Measurements from ENCODE around the gene CPNE5.
A peak's percentile ranks its signal among the peaks of the same experiment; 100 is the strongest.

CPNE5 gene

DNA sequence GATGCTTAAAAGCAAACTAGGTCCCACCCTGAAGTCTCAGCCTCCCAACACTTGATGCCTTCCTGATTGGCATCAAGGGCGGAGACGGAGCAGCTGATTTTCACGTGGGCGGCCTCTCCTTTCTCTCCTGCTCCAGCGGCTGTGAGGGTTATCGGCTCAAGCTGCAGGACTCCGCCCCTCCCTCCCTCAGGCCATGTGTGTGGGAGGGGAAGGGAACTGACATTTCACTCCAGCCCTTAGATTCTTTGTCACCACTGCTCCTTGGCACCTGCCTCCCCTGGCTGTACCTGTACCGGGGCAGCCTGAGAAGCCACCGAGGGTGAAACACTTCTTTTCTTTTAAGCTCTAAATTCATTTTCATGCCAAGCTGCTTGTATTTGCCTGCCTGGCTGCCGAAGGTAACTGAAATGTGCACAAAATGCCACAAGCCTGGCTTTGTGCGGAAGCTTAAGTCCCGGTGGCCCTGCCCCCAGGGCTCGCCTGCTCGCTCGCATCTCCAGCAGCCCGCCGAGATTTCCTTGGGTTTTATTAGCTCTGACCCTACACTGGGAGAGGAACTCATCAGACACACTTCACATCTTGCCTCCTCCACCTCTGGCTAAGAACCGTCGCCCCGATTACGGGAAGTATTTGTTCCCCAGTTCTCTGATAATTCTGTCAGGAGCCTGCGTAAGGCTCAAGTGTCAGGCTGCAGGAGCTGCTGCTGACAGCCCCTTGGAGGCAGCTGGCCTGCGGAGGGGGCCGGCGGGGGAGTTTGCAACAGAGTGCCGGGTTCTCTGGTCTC is 9.6 kb upstream of the CPNE5 start:
- no peak overlapping the region for H3K27ac Mint-ChIP-seq
- peaks cover 4% of the 10 kb centered on the region for H3K27me3 Mint-ChIP-seq (ENCODE audit: low read depth)
- no peak overlapping the region for H3K4me3 Mint-ChIP-seq
- peaks cover 20% of the 10 kb centered on the region for H3K36me3 Mint-ChIP-seq (ENCODE audit: low read depth)
- peaks cover 8% of the 10 kb centered on the region for H3K4me1 Mint-ChIP-seq (ENCODE audit: low read depth)
- H3K9me3 Mint-ChIP-seq: peaks cover 3% of the 10 kb centered on the region

DNA sequence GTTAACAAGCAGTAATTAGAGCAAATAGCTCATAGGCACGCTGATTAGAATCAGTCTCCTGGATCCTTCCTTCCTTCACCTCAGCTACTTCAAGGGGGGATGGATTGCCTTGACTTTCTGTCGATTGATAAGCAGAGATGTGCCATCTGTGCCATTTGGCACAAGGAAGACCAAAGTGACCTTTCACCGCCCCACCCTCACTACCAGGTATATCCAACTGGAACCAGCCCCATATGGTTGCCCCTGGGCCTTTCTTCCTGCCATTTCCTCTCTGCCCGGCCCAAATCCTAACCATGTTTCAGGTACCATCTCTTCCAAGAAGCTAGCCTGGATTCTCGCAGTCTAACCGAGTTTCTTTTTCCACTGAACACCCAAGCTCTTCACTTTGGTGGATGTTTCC is 8.7 kb upstream of the CPNE5 start:
- Mint-ChIP-seq H3K36me3 (ENCODE audit: low read depth) (peaks cover 13% of the 10 kb centered on the region), H3K4me3 (no peak overlapping the region), H3K27me3 (ENCODE audit: low read depth) (peaks cover 4% of the 10 kb centered on the region), H3K4me1 (ENCODE audit: low read depth) (peaks cover 5% of the 10 kb centered on the region), H3K9me3 (peaks cover 3% of the 10 kb centered on the region), H3K27ac (no peak overlapping the region)

DNA sequence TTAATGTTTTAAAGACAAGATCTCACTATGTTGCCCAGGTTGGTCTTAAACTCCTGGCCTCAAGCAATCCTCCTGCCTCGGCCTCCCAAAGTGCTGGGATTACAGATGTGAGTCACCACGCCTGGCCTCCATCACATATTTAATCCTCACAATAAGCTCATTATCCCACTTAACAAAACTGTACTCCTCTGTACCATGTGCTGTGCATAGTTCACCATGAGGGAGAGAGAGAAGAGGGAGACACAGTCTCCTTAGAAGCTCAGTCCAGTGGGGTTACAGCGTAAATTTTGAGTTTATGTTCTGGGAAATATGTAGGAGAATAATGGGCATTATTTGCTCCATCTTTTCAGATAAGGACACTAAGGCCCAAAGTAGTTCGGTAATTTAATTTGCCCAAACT is 7.9 kb upstream of the CPNE5 start:
- peaks cover 3% of the 10 kb centered on the region for H3K9me3 Mint-ChIP-seq
- H3K36me3 Mint-ChIP-seq (ENCODE audit: low read depth): peaks cover 11% of the 10 kb centered on the region
- H3K27ac Mint-ChIP-seq: no peak overlapping the region
- peaks cover 5% of the 10 kb centered on the region for H3K27me3 Mint-ChIP-seq (ENCODE audit: low read depth)
- peaks cover 4% of the 10 kb centered on the region for H3K4me1 Mint-ChIP-seq (ENCODE audit: low read depth)
- no peak overlapping the region for H3K4me3 Mint-ChIP-seq

GRCh38 chr6:36845233-36845632 is 6.0 kb upstream of the CPNE5 start:
- Mint-ChIP-seq H3K9me3 (no peaks in the 10 kb centered on the region), H3K4me1 (ENCODE audit: low read depth) (peaks cover 5% of the 10 kb centered on the region), H3K27me3 (ENCODE audit: low read depth) (peaks cover 18% of the 10 kb centered on the region), H3K4me3 (no peak overlapping the region), H3K36me3 (ENCODE audit: low read depth) (peaks cover 3% of the 10 kb centered on the region), H3K27ac (no peak overlapping the region)

- H3K4me1 Mint-ChIP-seq (ENCODE audit: low read depth): peaks cover 7% of the 10 kb centered on the region
- H3K36me3 Mint-ChIP-seq (ENCODE audit: low read depth): no peaks in the 10 kb centered on the region
- H3K27ac Mint-ChIP-seq: no peak overlapping the region
- H3K27me3 Mint-ChIP-seq (ENCODE audit: low read depth): peaks cover 21% of the 10 kb centered on the region
- H3K4me3 Mint-ChIP-seq: no peak overlapping the region
- no peaks in the 10 kb centered on the region for H3K9me3 Mint-ChIP-seq
Observed at GRCh38 chr6:36844232-36845170, 5.3 kb upstream of the CPNE5 start.

GRCh38 chr6:36843170-36843569 is 3.9 kb upstream of the CPNE5 start:
- Mint-ChIP-seq H3K4me3 (no peak overlapping the region), H3K36me3 (ENCODE audit: low read depth) (no peaks in the 10 kb centered on the region), H3K27me3 (ENCODE audit: low read depth) (peaks cover 30% of the 10 kb centered on the region), H3K9me3 (no peaks in the 10 kb centered on the region), H3K4me1 (ENCODE audit: low read depth) (peaks cover 11% of the 10 kb centered on the region), H3K27ac (no peak overlapping the region)

DNA sequence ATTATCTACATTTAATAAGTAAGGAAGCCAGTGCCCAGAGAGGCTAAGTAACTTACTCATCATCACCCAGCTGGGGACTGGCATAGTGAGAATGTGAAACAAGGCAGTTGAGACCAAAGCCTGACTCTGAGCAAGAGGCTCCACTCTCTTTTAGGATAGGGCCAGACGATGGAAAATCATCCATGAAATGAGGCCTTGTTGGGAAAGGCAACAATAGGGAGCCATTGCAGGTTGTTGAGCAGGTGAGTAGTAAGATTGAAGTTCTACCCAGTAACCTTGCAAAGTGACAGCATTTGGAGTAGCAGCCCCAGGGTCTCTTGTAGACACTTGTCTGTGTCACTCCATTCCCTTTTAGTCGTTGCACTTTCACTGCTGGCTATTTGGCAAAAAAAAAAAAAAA is 2.5 kb upstream of the CPNE5 start:
- Mint-ChIP-seq H3K27me3 (ENCODE audit: low read depth) (peaks cover 44% of the 10 kb centered on the region), H3K4me1 (ENCODE audit: low read depth) (peaks cover 11% of the 10 kb centered on the region), H3K9me3 (no peaks in the 10 kb centered on the region), H3K27ac (no peak overlapping the region), H3K4me3 (no peak overlapping the region), H3K36me3 (ENCODE audit: low read depth) (peaks cover 2% of the 10 kb centered on the region)

DNA sequence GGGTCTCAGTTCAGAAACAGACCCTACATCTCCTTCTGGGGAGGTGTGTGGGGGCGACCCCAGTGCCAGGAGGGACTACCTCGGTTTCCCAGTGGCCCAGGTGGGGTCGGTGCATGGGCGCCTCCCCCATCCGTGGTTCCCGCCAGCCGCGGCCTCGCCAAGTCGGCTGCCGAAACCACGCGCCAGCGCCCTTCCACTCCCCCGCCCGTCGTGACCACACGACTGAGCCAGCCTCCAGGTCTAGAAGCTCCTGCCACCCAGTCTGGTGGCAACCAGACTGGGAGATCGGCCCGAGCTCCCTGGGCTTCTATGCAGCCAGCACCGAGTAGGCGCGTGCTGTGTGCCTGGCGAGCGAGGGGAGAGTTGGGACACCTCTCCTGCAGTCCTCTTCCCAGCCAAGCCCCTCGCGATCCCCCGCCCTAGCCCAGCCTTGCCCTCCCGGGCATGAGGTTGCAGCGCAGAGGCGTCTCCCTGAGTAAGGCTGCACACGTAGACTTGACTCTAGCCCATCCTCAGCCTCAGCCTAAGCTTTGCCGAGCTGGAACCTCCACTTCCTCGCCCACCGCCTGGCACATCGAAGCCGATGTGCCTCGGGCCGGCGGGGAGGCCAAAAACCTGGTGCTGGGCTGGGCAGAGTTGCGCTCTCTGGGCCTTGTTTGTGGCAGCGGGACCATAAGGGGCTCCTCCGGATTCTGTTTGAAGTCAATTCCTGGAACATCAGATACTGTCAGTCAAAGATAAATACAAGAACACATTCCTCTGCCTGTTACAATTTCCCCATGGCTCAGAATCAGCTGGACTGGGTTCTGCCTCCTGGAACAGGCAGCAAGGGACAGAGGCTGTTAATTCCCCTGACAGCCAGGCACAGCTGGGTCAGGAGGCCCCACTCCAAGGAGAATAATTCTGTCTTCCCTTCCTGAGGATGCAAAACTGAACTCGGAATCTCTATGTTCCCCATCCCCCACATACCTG is 1.5 kb upstream of the CPNE5 start:
- Mint-ChIP-seq H3K9me3 (no peaks in the 10 kb centered on the region), H3K27ac (no peak overlapping the region), H3K4me1 (ENCODE audit: low read depth) (peaks cover 11% of the 10 kb centered on the region), H3K27me3 (ENCODE audit: low read depth) (peaks cover 50% of the 10 kb centered on the region), H3K36me3 (ENCODE audit: low read depth) (peaks cover 2% of the 10 kb centered on the region), H3K4me3 (peak overlapping the region; percentile 71)

DNA sequence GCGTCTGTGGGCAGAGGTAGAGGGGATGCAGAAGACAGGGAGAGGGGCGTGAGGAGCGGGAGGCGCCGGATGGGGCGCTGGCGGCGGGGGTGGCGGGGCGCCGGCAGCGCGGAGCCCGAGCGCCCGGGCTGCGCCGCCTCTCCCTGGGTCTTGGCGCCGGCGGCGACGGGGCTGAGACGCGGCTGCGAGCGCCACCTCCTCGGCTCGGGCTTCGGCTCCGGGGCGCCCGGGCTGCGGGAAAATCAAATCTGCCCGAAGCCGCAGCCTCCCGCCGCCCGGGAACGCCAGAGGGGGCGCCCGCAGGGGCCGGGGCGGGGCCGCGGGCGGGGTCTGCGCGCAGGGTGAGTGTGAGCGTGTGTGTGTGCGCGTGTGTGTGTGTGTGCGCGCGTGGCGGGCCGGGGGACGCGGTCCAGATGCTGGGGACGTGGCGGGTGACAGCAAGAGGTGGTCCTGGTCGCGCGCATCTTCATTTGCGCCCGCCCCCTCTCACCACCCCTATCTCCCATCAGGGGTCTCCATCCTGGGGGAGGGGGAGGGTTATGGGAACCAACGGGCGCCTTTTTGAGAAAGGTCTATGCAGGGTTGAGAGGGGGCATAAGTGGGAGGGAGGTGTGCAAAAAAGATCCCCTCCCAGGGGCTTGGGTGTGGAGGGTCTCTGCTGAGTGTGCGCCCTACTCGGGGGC is 646 bp upstream of the CPNE5 start:
- Mint-ChIP-seq H3K4me3 (peak overlapping the region; percentile 71), H3K36me3 (ENCODE audit: low read depth) (peaks cover 2% of the 10 kb centered on the region), H3K9me3 (no peaks in the 10 kb centered on the region), H3K27me3 (ENCODE audit: low read depth) (peaks cover 51% of the 10 kb centered on the region), H3K4me1 (ENCODE audit: low read depth) (peaks cover 11% of the 10 kb centered on the region), H3K27ac (no peak overlapping the region)

DNA sequence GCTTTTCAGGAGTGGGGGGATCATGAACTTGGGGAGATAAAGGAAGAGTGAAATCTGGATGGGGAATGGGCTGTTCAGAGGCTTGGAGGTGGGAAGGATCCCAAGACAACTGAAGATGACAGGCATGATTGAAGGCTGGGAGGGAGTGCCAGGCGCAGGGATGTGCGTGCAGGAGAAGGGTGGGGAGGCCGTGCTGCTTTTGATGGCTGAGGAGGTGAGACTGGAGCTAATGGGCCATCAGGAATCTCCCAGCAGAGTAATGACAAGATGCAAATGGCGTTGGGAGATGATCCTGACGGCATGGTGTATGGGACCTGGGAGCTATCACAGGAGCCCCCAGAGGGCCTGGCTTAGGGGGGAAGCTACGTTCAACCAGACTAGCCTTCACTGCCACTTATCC is 1.6 kb downstream of the CPNE5 start:
- Mint-ChIP-seq H3K27ac (peak overlapping the region; percentile 26), H3K9me3 (no peaks in the 10 kb centered on the region), H3K4me3 (peak overlapping the region; percentile 12), H3K27me3 (ENCODE audit: low read depth) (peaks cover 51% of the 10 kb centered on the region), H3K4me1 (ENCODE audit: low read depth) (peaks cover 9% of the 10 kb centered on the region), H3K36me3 (ENCODE audit: low read depth) (peaks cover 2% of the 10 kb centered on the region)

DNA sequence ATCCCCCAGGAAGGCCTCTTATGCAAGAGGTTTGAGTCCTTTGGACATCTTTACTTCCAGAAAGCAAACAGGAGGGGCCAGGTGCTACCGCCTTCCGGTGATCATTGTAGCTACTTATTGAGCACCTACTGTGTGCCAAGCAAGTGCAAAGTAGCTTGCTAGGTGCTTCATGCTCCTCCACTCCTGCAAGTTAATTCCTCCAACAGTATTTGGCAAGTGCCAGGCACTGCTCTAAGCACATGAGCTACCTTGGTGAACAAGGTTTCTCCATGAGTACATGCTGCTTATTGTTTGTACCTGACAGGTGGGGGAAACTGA is 2.3 kb downstream of the CPNE5 start:
- H3K4me3 Mint-ChIP-seq: no peak overlapping the region
- H3K27ac Mint-ChIP-seq: no peak overlapping the region
- peaks cover 48% of the 10 kb centered on the region for H3K27me3 Mint-ChIP-seq (ENCODE audit: low read depth)
- peaks cover 9% of the 10 kb centered on the region for H3K4me1 Mint-ChIP-seq (ENCODE audit: low read depth)
- H3K36me3 Mint-ChIP-seq (ENCODE audit: low read depth): peaks cover 2% of the 10 kb centered on the region
- no peaks in the 10 kb centered on the region for H3K9me3 Mint-ChIP-seq

- no peak overlapping the region for H3K27ac Mint-ChIP-seq
Observed at GRCh38 chr6:36836111-36837021, 2.9 kb downstream of the CPNE5 start.

More at GRCh38 chr6:36836111-36837021, 2.9 kb downstream of the CPNE5 start:
- peaks cover 9% of the 10 kb centered on the region for H3K4me1 Mint-ChIP-seq (ENCODE audit: low read depth)
- no peaks in the 10 kb centered on the region for H3K9me3 Mint-ChIP-seq
- H3K4me3 Mint-ChIP-seq: no peak overlapping the region
- peaks cover 2% of the 10 kb centered on the region for H3K36me3 Mint-ChIP-seq (ENCODE audit: low read depth)
- peaks cover 46% of the 10 kb centered on the region for H3K27me3 Mint-ChIP-seq (ENCODE audit: low read depth)
